Measurements from ENCODE around the gene NR2C2AP.

Gene NR2C2AP

DNA sequence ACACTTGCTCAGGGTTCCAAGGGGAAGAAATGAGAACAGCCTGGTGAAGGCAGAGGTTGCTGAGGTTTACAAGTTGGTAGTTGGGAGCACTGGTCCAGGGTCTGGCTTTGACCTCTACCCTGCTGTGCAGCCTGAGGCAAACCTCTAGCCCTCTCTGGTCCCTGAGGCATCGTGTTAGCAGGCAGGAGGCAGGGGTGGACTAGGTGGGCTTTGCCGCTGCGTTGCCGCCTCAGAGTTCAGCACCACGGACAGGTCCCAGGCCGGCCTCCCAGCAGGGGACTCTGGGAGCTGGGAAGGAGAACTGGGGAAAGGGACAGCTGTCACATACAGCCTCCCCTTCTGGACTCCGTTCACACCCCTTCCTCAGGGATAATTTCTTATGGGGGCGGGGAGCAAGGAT, 11.7 kb upstream of the NR2C2AP start:
- no peak for DNase-seq (ENCODE audit: low read depth)

DNA sequence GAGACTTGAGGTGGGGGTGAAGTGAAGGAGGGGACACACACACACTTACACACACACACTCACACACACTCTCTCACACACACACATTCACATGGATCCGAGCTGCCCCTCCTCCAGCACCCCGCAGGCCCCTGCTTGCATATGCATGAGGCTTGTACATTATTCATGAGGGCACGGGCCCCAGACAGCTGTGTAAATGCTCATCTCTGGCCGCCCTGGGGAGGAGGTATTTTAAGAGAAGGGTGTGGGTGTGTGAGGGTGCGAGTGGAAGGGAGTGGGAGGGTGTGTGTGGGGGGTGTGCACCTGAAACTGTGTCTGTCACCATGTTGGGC, 10.9 kb upstream of the NR2C2AP start:
- no peak for DNase-seq (ENCODE audit: low read depth)

DNA sequence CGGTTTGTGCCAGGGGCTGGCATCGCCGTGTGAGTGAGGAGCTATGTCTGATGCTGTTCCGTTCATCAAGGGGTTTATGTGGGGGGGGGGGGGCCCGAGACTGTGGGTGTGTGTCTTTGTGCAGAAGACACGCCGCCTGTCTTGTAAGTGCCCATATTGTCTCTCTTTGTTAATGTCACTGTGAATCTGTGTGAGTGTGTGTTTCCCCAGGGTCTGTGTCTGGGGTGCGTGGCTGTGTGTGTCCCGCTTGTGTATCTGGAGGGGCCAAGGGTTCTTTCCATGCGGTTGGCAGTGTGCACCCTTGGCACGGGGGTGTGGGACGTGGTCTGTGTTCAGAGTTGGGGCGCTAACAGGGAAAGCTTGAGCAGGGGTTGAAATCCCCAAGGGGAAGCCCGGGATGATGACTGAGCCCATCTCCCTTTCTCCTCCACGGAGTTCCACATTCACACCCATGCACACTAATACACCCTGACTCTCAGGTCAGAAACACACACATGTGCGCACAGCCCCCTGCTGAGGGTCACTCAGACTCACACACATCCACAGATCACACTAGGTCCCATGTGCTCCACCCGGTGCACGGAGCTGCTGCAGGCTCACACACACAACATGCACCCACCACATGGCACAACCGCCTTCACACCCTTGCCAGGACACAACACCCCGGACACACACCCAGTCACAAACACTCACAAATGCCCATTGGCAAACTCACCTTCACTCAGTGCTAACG, 10.4 kb upstream of the NR2C2AP start:
- DNase-seq (ENCODE audit: low read depth), result no peak

DNA sequence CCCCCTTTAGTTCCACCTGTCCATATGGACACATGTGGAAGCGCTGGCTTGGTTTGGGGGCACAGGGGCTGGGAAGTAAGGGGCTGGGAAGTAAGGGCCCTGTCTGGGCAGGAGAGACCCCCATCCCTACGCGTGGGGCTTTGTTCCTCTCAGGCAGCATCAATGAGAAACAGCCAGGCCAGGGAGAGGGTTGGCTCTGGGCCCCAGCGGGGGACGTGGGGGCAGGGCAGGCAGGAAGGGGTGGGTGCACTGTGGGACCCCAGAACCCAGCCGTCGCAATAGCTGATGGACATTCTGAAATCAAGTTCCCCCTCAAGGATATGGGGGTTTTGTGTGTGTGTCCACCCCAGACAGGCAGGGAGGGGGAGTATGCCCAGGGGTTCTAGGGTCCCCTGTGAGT, 9.7 kb upstream of the NR2C2AP start:
- DNase-seq (ENCODE audit: low read depth), result no peak

DNA sequence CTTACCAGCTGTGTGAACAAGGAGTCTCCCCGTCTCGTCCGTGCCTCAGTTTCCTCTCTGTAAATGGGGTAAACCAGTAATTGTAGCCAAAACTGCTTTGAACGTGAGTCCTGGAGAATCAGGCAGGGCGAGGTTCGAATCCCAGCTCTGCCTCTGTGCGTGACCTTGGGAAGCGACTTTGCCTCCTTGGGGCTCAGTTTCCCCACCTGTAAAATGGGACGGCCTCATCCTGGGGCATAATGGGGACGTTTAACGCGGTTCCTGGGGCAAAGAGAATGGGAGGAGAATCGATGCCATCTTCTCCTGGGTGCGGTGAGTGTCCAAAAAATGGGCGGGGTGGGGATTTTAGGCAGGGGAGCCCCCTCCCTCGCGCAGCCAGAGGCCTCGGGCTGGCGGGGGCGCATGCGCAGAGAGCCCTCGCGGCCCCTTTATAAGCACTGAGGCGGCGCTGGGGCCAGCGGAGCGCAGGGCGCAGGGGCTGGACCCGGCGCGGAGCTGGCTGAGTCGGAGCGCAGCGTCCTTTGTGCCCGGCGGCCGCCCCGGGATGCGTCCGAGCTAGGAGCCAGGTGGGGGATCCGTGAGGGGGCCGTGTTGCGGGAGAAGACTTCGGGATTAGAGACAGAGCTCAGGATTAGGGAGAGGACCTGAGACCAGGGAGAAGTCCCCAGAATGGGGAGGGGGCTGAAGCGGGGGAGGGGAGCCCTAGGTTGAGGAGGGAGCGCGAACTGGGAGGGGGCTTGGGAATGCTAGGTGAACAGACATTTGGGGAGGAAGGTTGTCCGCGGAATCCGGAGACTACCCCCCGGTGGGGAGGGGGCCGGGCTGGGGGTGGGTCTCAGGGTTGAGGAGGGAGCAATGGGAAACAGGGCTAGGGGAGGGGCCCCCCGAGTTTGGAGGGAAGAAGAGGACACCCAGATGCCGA, 8.5 kb upstream of the NR2C2AP start, which contains the start of gene NCAN:
NCAN (plus strand) TSS at position 460 of the 922 bp plus-strand sequence. CDS start 4,996 bp downstream, outside the sequence.
- DNase-seq (ENCODE audit: low read depth), result no peak

DNA sequence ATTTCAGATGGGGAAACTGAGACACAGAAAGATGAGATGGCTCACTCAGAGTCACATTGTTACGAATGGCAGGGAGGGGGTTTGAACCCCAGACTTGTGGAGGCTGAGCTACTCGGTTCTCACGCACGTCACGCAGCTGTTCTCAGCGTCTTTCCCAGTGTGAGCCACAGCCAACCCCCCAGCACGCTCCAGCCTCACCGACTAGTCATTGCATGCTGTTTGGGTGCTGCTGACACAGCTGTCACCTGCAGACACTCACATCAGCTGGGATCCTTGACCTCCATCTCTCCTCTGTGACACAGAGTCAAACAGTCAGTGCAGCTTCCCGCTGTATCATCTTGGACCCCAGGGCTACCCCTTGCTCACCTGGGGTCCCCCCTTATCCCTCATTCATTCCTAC, 6.2 kb upstream of the NR2C2AP start:
- DNase-seq (ENCODE audit: low read depth), result no peak

DNA sequence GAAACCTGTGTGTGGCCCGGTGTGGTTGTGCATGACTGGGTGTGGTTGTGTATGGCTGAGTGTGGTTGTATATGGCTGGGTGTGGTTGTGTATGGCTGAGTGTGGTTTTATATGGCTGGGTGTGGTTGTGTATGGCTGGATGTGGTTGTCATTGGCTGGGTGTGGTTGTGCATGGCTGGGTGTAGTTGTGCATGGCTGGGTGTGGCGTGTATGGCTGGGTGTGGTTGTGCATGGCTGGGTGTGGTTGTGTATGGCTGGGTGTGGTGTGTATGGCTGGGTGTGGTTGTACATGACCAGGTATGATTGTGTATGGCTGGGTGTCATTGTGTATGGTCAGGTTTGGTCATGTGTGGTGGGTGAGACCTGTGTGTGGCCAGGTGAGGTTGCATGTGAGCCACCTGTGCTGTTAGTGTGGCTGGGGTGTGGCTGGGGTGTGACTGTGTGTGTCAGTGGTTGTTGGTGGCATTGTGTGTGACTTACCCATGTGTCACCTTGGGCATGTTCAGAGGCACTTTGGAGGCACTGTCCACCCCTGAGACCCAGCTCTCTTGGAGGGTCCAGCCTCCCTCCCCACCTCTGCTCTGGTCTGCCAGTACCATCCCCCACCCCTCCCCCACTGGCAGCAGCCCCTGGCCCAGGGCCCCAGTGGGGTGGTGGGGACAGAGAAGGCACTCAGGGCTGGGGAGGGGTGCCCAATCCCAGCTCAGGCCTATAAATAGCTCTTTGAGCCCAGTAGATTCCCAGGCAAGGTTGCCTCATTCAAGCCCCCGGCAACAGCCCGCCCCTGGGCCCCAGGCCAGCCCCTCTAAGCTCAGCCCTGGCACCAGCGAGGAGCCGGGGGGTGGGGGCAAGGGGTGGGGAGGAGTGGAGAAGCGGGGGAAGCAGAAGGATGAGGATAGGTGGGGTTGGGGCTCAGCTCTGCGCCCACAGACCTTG, 4.7 kb upstream of the NR2C2AP start:
- no peak for DNase-seq (ENCODE audit: low read depth)

DNA sequence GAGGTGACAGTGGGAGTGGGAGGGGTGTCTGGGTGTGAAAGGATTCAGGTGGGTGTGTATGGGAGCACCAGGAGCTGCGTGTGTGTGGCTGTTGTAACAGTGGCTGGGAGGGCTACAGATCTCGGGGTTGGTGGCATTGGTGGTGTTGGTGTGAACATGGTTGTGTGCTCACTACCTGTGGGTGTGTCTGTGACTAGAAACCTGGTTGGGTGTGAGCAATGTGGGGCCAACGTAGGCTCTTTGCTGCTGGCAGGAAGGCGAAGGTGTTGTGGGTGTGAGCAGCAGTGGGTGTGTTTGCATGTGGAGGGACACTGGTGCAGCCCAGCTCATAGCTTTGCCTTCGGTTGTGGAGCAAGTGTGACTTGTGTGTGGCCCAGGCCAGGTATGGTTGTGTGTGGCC, 3.7 kb upstream of the NR2C2AP start:
- no peak for DNase-seq (ENCODE audit: low read depth)

DNA sequence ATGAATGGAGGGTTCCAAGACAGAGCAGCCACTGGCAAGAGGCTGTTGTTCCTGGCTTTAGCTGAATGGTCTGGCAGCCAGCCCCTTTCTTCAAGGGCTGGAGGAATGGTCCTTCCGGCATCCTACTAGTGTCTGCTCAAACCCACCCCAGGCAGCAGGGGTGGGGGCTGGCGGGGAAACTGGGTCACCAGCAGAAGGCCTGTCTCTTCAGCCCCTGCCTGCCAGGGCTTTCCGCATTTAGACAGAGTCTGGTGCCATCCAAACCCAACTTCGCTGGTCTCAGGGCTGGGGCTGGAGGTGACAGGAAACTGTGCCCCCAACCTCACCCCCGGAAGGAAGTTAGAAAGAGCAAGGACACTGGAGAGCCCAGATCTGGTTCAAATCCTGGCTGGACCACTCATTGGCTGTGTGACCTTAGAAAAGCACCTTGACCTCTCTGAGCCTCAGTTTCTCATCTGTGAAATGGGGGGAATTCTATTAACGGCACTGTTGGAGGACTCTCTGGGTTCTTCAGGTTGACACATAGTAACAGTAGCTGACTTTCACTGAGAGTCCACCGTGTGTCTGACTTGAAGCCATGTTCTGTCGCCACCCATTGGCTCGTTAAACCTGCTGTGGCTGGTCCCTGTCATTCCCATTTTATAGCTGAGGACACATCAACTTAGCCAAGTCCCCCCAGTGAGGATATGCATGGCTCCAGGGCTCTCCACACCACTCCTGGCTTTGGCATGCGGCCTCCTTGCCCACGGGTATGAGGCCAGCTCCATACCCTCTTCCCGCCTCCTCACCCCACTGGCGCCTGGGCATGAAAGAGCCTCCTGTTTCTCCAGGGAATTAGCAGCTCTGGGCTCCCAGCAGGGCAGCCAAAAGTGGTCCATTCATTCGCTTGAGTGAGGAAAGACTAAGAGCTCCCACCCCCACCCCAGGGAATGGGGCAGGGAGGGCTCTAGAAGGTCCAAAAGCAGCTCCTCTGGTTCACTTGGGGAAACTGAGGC, 2.5 kb upstream of the NR2C2AP start:
- no peak for DNase-seq (ENCODE audit: low read depth)

DNA sequence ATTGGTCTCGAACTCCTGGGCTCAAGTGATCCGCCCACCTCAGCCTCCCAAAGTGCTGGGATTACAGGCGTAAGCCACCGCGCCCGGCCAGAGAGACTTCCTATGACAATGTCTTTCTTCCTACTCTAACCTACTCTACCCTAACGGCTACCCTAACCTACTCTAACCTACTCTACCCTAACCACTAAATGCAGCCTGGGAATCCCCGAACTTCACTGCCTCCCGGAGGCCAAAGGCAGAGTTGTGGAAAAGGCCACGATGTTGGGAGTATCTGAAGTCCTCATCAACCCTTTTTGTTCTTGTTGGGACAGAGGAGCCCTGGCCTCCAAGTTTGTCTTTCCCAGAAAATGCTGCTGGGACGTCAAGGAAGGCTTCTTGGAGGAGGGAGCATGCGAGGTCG, 967 bp upstream of the NR2C2AP start:
- DNase-seq (ENCODE audit: low read depth), result no peak

DNA sequence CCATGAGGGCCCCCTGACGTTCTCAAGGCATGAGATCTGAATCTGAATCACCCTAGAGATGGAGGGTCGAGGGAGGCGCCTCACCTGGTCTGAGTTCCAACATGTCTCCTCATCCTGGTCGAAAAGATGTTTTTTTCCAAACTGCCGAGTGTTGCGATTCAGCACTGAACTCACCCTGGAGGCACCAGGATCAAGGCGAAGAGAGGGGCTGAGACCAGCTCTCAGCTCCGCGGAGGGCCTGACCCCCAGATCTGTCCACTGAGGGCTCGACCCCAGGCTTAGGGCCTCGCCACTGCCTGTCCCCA, 555 bp downstream of the NR2C2AP start:
- no peak for DNase-seq (ENCODE audit: low read depth)

DNA sequence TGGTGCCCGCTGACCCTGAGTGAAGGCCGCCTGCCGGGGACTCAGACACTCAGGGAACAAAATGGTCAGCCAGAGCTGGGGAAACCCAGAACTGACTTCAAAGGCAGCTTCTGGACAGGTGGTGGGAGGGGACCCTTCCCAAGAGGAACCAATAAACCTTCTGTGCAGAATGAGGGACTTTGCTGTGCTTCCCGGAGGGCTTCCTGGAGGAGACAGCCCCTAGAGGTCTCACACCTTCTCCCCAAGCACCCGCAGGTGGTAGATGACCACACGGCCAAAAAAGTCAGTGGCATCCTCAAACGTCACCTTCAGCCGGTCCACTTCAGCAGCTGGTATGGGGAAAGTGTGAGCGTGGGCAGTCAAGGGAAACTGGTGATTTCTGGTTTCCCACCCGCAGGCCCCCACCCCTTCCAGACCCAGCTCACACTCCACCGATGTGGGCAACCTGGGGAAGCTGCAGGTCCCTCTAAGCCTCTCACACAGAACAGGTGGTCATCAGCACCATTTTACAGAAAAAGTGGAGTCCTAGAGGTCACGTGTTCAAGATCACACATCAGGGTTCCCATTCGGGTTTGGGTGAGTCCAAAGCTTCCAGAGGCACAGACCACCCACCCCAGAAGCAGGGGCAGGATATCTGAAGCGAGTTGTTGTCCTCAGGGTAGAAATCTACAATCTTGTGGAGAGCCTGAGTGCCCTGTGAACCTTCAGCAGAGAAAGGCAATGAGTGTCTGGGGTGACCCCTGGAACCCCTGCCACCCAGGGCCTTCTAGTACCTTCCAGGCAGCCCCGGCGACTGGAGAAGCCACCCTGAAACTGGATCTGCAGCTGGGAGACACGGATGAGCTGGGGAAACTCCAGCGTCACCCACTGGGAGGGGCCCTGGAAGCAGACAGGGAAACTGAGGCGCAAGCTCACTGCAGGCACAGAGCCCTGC, 1.2 kb downstream of the NR2C2AP start:
- DNase-seq (ENCODE audit: low read depth), result no peak

DNA sequence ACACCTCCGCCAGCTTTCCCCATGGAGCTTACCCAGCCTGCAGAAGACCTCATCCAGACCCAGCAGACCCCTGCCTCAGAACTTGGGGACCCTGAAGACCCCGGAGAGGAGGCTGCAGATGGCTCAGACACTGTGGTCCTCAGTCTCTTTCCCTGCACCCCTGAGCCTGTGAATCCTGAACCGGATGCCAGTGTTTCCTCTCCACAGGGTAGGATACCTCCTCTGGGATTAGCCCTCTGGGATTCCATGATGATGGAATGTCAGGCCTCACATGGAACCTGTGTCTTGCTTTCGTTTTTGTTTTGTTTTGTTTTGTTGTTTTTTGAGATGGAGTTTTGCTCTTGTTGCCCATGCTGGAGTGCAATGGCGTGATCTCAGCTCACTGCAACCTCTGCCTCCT, 9.3 kb downstream of the NR2C2AP start:
- DNase-seq (ENCODE audit: low read depth), result no peak

DNA sequence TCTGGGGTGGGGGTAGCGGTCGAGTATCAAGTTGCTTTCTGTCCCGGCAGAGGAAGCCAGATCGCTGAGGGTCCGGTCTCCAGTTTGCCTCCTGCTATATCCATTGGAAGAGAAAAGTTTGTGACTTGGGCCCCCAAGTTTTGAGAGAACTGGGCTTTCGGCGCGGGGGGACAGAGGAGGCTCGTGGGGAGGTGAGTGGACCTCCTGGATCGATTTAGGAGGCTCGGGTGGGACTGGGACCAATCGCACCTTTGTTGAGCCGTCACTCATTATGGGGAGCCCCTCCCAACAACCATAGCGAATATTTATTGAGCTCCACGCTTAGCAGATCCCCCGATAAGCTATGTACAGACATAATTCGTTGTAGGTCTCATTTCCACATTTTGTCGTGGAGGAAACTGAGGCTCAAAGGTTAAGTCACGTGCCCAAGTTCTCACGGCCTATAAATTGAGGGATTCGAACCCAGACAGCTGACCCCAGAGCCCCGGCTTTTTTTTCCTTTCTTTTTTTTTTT, 10.2 kb downstream of the NR2C2AP start:
- DNase-seq (ENCODE audit: low read depth), result no peak

DNA sequence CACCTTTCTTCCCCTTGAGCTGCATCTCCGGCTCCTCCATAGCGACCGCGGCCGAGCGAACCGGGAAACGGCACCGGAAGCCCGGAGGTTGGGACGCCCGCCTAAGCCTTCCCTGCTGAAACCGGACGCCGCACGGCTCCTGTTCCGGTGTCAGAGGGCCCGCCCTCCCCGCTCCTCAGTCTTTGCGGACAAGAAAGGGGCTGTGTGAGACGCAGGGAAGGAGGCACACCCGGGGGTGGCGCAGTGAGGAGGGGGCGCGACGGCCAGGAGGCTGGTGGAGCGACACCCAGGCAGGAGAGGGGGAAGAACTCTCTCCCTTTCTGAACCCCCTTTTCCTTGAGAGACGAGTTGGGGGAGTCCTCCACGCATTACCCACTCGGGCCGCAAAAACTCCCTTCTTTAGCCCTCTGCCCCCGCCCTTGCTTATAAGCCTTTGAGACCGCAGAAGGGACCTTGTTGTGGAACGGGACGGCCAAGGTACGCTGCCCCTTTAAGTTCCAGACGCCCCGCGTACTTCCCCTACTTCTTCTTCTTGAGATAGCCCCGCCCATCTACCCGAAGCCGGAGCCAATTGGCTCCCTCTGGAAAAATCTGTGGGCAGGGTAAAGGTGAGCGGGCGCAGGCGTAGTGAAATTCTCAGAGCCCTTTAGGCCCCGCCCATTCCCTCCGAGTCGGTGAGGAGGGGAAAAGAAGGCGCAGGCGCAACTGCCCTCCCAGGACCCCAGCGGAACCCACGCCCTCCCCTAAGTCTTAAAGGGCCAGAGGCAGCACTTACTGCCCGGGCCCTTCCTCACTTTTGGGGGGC, 10.9 kb downstream of the NR2C2AP start, which contains the start of the genes BORCS8 and RFXANK:
BORCS8 (minus strand) TSS at position 75 of the 805 bp plus-strand sequence; CDS start at position 40, 35 bp downstream.
RFXANK (plus strand) TSS at position 181 of the 805 bp plus-strand sequence. CDS start 1,689 bp downstream, outside the sequence.
- DNase-seq (ENCODE audit: low read depth), result peak; percentile 96

DNA sequence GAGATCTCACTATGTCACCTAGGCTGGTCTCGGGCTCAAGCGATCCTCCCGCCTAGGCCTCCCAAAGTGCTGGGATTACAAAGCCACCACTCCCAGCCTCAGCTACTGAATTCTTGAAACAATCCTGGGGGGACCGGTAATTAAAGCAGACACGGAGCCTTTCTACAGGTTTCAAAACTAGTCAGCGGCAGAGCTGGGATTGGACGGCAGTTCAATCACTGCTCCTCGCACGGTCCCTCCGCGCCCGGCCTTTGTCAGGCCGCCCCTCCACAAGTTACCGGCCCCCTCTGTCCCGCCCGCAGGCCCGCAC, 11.5 kb downstream of the NR2C2AP start:
- DNase-seq (ENCODE audit: low read depth), result no peak

DNA sequence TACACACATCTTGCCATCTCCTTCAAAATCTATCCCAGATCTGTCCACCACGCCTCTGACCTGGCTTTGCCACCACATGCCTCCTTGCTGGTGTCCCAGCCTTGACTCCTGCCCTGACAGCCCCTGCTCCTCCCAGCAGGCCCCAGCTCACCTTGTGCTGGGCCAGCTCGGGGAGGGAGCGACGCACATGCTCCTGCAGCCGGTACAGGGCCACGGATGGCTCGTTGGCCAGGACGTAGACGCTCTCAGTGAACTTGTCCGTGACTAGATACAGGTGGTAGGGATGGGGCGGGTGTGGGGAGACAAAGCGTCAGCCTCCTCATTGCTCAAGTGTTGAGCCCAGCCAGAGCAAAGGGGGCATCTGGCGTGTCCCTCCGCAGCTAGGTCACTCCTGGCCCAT, 16.5 kb downstream of the NR2C2AP start:
- DNase-seq (ENCODE audit: low read depth), result no peak

DNA sequence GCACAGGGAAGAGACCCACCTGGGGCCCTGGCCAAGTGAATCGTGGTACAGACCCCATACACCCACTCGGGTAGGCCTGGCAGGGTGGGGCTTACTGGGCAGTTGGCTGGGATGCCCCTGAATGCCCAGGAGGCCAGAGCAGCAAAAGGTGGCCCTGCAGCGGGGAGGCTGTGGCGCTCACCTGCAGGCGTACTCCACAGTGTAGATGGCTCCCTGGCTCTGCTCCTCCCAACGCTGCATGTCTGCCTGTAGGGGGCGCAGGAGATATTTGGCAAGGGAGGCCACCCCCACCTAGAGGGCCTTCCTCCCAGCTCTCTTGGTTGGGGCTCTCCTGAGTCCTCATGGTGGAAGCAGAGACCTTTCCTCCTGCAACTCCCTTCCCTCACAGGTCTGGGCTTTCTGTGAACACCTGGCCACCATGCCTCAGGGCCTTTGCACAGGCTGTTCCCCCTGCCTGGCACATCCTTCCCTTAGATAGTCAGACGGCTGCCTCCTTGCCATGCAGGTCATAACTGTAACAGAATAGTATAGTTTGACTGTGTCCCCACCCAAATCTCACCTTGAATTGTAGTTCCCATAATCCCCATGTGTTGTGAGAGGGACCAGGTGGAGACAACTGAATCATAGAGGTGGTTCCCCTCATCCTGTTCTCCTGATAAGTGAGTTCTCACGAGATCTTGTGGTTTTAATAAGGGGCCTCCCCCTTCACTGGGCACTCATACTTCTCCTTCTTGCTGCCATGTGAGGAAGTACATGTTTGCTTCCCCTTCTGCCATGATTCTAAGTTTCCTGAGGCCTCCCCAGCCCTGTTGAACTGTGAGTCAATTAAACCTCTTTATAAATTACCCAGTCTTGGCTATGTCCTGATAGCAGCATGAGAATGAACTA, 17.1 kb downstream of the NR2C2AP start:
- DNase-seq (ENCODE audit: low read depth), result peak; percentile 33

Measured in stimulated activated CD8-positive, alpha-beta memory T cell treated with anti-CD3 and anti-CD28 coated beads, Interleukin-12 subunit alpha, Interleukin-12 subunit beta, amount 100 ng/mL, for 4 hours (primary cell).